H9 (cell line): ENCODE measurements around the gene ANKMY1. TPM values are rescaled to one million over a fixed set of nuclear protein-coding genes. Genes with fewer than 3 reads are reported as not detected.

Experiments
- DNase-seq: peaks from one replicate; pipeline ENCODE4 v3.0.0-alpha.2; 2017
- H2AFZ ChIP-seq: one replicate; pipeline ENCODE4 v1.6.1; 2013; ENCODE audit warnings: mild to moderate bottlenecking, low read length, control low read depth, moderate library complexity
- H2AK5ac ChIP-seq: 2 replicates; pipeline ENCODE4 v1.6.1; 2013; ENCODE audit warnings: low read length, control low read depth, mixed read lengths; ENCODE audit not compliant: insufficient read length
- H2BK120ac ChIP-seq: one replicate; pipeline ENCODE4 v1.6.1; 2013; ENCODE audit warnings: low read depth, mild to moderate bottlenecking, low read length, control low read depth, inconsistent platforms; ENCODE audit not compliant: poor library complexity, severe bottlenecking
- H2BK12ac ChIP-seq: 2 replicates; pipeline ENCODE4 v1.6.1; 2013; ENCODE audit warnings: low read length, control low read depth, mixed read lengths, low read depth; ENCODE audit not compliant: insufficient read length
- H2BK15ac ChIP-seq: 2 replicates; pipeline ENCODE4 v1.6.1; 2013; ENCODE audit warnings: low read depth, low read length, control low read depth
- H2BK20ac ChIP-seq: one replicate; pipeline ENCODE4 v1.6.1; 2013; ENCODE audit warnings: low read depth, mild to moderate bottlenecking, low read length, control low read depth, inconsistent platforms; ENCODE audit not compliant: poor library complexity, severe bottlenecking
- H2BK5ac ChIP-seq: 2 replicates; pipeline ENCODE4 v1.6.1; 2013; ENCODE audit warnings: low read length, control low read depth, mixed read lengths; ENCODE audit not compliant: insufficient read length
- H3K14ac ChIP-seq: 2 replicates; pipeline ENCODE4 v1.6.1; 2013; ENCODE audit warnings: low read length, control low read depth; ENCODE audit not compliant: insufficient read depth
- H3K18ac ChIP-seq: 2 replicates; pipeline ENCODE4 v1.6.1; 2013; ENCODE audit warnings: low read depth, mild to moderate bottlenecking, mixed read lengths, low read length, control low read depth; ENCODE audit not compliant: insufficient read length
- H3K23ac ChIP-seq: 2 replicates; pipeline ENCODE4 v1.6.1; 2013; ENCODE audit warnings: low read length, control low read depth, mixed read lengths, low read depth; ENCODE audit not compliant: insufficient read length
- H3K23me2 ChIP-seq: 2 replicates; pipeline ENCODE4 v1.6.1; 2013; ENCODE audit warnings: low read depth, mild to moderate bottlenecking, mixed read lengths, low read length, control low read depth; ENCODE audit not compliant: insufficient read length, poor library complexity, severe bottlenecking
- H3K27ac ChIP-seq: 2 replicates; pipeline ENCODE4 v1.5.1; 2013; ENCODE audit warnings: low read length, control low read depth, mixed read lengths, low read depth; ENCODE audit not compliant: insufficient read length
- H3K27me3 ChIP-seq: 2 replicates; pipeline ENCODE4 v1.6.1; 2013; ENCODE audit warnings: low read length, control low read depth, inconsistent platforms; ENCODE audit not compliant: insufficient read depth
- H3K4ac ChIP-seq: 2 replicates; pipeline ENCODE4 v1.6.1; 2013; ENCODE audit warnings: low read depth, mild to moderate bottlenecking, control low read depth, inconsistent platforms, low read length, moderate library complexity
- H3K4me1 ChIP-seq: 2 replicates; pipeline ENCODE4 v1.6.1; 2013; ENCODE audit warnings: low read length, control low read depth, inconsistent platforms; ENCODE audit not compliant: insufficient read depth
- H3K4me2 ChIP-seq: 2 replicates; pipeline ENCODE4 v1.6.1; 2013; ENCODE audit warnings: low read length, control low read depth, mixed read lengths; ENCODE audit not compliant: insufficient read length, insufficient read depth
- H3K56ac ChIP-seq: 2 replicates; pipeline ENCODE4 v1.6.1; 2013; ENCODE audit warnings: low read depth, mild to moderate bottlenecking, mixed read lengths, low read length, control low read depth; ENCODE audit not compliant: insufficient read length
- H3K79me1 ChIP-seq: 2 replicates; pipeline ENCODE4 v1.6.1; 2013; ENCODE audit warnings: low read depth, mild to moderate bottlenecking, moderate library complexity, low read length, control low read depth, inconsistent platforms; ENCODE audit not compliant: insufficient read depth, poor library complexity, severe bottlenecking
- H3K79me2 ChIP-seq: 2 replicates; pipeline ENCODE4 v1.6.1; 2013; ENCODE audit warnings: low read length, control low read depth, inconsistent platforms; ENCODE audit not compliant: insufficient read depth
- H3K9ac ChIP-seq: 2 replicates; pipeline ENCODE4 v1.6.1; 2013; ENCODE audit warnings: low read length, control low read depth, mixed read lengths; ENCODE audit not compliant: insufficient read length; ENCODE audit errors: extremely low read depth
- H3K9me3 ChIP-seq: one replicate; pipeline ENCODE4 v1.6.1; 2013; ENCODE audit warnings: low read depth, low read length, inconsistent platforms; ENCODE audit not compliant: control insufficient read depth
- H3T11ph ChIP-seq: one replicate; pipeline ENCODE4 v1.6.1; 2013; ENCODE audit warnings: mild to moderate bottlenecking, low read length, control low read depth, inconsistent platforms
- H4K20me1 ChIP-seq: one replicate; pipeline ENCODE4 v1.6.1; 2013; ENCODE audit not compliant: control insufficient read depth, insufficient read length, insufficient read depth
- H4K5ac ChIP-seq: 2 replicates; pipeline ENCODE4 v1.6.1; 2013; ENCODE audit warnings: low read depth, mild to moderate bottlenecking, mixed read lengths, low read length, control low read depth; ENCODE audit not compliant: insufficient read length
- H4K8ac ChIP-seq: replicated peaks from 2 replicates; pipeline ENCODE4 v1.6.1; 2013; ENCODE audit warnings: low read length, control low read depth, mixed read lengths, low read depth; ENCODE audit not compliant: insufficient read length
- H4K91ac ChIP-seq: 2 replicates; pipeline ENCODE4 v1.6.1; 2013; ENCODE audit warnings: low read depth, mild to moderate bottlenecking, moderate library complexity, mixed read lengths, low read length, control low read depth; ENCODE audit not compliant: insufficient read length
- H3K27ac Mint-ChIP-seq, 3 experiments: 2 replicates in 2 of 3; 3 replicates in 1 of 3; pipeline ENCODE4 v1.8.0; 2020 to 2021; ENCODE audit warnings: mixed read lengths in 3 of 3, mild to moderate bottlenecking in 1 of 3, moderate library complexity in 1 of 3
- H3K27me3 Mint-ChIP-seq: 2 replicates; pipeline ENCODE4 v1.8.0; 2021; ENCODE audit warnings: low read depth, mild to moderate bottlenecking, moderate library complexity, mixed read lengths
- H3K36me3 Mint-ChIP-seq, 3 experiments: 2 replicates in 2 of 3; 3 replicates in 1 of 3; pipeline ENCODE4 v1.8.0; 2020 to 2021; ENCODE audit warnings: low read depth in 3 of 3, mixed read lengths in 3 of 3; ENCODE audit not compliant: insufficient read depth in 1 of 3
- H3K4me1 Mint-ChIP-seq, 2 experiments: 2 replicates each; pipeline ENCODE4 v1.8.0; 2020; ENCODE audit warnings: mixed read lengths in 2 of 2
- H3K4me3 Mint-ChIP-seq, 2 experiments: 2 replicates in 1 of 2; 3 replicates in 1 of 2; pipeline ENCODE4 v1.8.0; 2020 to 2021; ENCODE audit warnings: mild to moderate bottlenecking in 2 of 2, mixed read lengths in 2 of 2, moderate library complexity in 1 of 2
- H3K9me3 Mint-ChIP-seq, 2 experiments: 2 replicates in 1 of 2; 3 replicates in 1 of 2; pipeline ENCODE4 v1.8.0; 2020; ENCODE audit warnings: mild to moderate bottlenecking in 2 of 2, mixed read lengths in 2 of 2, moderate library complexity in 1 of 2
- WGBS: extraction: QIAGEN DNeasy Blood & Tissue Kit; methylation state at CpG from one replicate; pipeline ENCODE4 v1.1.7; 2013; ENCODE audit warnings: missing lambda C conversion rate, low lambda C conversion rate, mixed read lengths; ENCODE audit not compliant: insufficient read length; ENCODE audit errors: extremely low coverage; 5-methylcytosine and 5-hydroxymethylcytosine counted together
- total RNA-seq: library from RNA; stranded (reverse); gene quantifications from 2 replicates; pipeline ENCODE4 v1.2.1, GENCODE V29; 2021
- TF ChIP-seq, protein P1 (sequence below): fragments of 200-600 bp; sonication (generic); conservative IDR thresholded peaks from 3 replicates; pipeline ENCODE4 v1.8.0; 2021; ENCODE audit warnings: antibody characterized with exemption, mild to moderate bottlenecking

The ANKMY1 gene
- total RNA-seq, 1 experiment from 2014 or later: 13.7 TPM

DNA sequence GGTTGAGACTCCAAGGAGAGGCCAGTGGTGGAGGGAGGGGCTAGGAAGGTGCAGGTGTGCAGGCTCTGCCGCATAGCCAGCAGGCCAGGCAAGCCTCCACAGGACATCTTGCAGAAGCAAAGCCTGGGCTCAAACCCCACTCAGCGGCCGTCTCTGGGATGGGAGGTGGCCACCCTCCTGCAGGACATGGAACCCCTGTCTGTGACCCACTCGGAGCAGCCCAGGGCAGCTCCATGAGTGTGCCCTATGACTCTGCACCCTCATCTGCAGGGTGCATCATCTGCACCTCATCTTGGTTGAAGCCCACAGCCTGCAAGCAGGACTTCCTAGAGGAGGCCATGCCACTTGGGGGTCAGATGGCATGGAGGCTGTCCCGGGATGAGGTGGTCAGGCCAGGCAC is 76.1 kb downstream of the ANKMY1 start:
- H2BK15ac ChIP-seq: no peak overlapping the region
- H2AFZ ChIP-seq: no peak overlapping the region
- H2BK5ac ChIP-seq: no peak overlapping the region
- TF ChIP-seq, protein P1, sequence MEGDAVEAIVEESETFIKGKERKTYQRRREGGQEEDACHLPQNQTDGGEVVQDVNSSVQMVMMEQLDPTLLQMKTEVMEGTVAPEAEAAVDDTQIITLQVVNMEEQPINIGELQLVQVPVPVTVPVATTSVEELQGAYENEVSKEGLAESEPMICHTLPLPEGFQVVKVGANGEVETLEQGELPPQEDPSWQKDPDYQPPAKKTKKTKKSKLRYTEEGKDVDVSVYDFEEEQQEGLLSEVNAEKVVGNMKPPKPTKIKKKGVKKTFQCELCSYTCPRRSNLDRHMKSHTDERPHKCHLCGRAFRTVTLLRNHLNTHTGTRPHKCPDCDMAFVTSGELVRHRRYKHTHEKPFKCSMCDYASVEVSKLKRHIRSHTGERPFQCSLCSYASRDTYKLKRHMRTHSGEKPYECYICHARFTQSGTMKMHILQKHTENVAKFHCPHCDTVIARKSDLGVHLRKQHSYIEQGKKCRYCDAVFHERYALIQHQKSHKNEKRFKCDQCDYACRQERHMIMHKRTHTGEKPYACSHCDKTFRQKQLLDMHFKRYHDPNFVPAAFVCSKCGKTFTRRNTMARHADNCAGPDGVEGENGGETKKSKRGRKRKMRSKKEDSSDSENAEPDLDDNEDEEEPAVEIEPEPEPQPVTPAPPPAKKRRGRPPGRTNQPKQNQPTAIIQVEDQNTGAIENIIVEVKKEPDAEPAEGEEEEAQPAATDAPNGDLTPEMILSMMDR: no peak
- H3K14ac ChIP-seq: no peak overlapping the region; the same call in 1 of the 2 replicates
- H3K9me3 ChIP-seq: no peaks in the 10 kb centered on the region
- no peak overlapping the region for H3K27ac ChIP-seq
- no peaks in the 10 kb centered on the region for H3K79me1 ChIP-seq
- no peak overlapping the region for H3K4ac ChIP-seq
- no peak overlapping the region for H2AK5ac ChIP-seq
- no peak overlapping the region for H2BK12ac ChIP-seq
- no peak overlapping the region for H3K4me2 ChIP-seq
- Mint-ChIP-seq H3K4me1 (no peaks in the 10 kb centered on the region), H3K4me3 (no peak overlapping the region), H3K27ac (no peak overlapping the region; a peak in 1 of 7 replicates), H3K27me3 (peaks cover 32% of the 10 kb centered on the region), H3K9me3 (peaks cover 0 to 4% of the 10 kb centered on the region in 2 experiments; a peak in 3 of 5 replicates), H3K36me3 (no peaks in the 10 kb centered on the region)
- no peaks in the 10 kb centered on the region for H4K20me1 ChIP-seq
- H4K91ac ChIP-seq: no peak overlapping the region
- no peak overlapping the region for H4K8ac ChIP-seq
- H2BK20ac ChIP-seq: no peak overlapping the region
- H4K5ac ChIP-seq: no peak overlapping the region
- no CpG with 5 or more reads among the region's 5 CpGs for WGBS
- H3K18ac ChIP-seq: no peak overlapping the region
- H2BK120ac ChIP-seq: no peak overlapping the region
- H3K9ac ChIP-seq: no peak overlapping the region
- H3K4me1 ChIP-seq: no peaks in the 10 kb centered on the region
- H3K56ac ChIP-seq: no peak overlapping the region
- H3K23ac ChIP-seq: no peak overlapping the region
- no peak for DNase-seq
- no peak overlapping the region for H3T11ph ChIP-seq
- no peaks in the 10 kb centered on the region for H3K79me2 ChIP-seq
- H3K23me2 ChIP-seq: no peaks in the 10 kb centered on the region
- H3K27me3 ChIP-seq: no peaks in the 10 kb centered on the region
